Loucy (cell line): ENCODE results near the gene CLPSL1.

Experiments used
- H2AFZ ChIP-seq: fragments of 200-600 bp; sonication (generic); 2 replicates; pipeline ENCODE4 v1.6.0; 2016; ENCODE audit warnings: antibody characterized with exemption, mild to moderate bottlenecking, low read length, moderate library complexity
- H3F3A ChIP-seq: fragments of 200-600 bp; 2 replicates; pipeline ENCODE4 v1.6.0; 2016; ENCODE audit warnings: antibody characterized with exemption, low read depth, mild to moderate bottlenecking
- H3K27me3 ChIP-seq: fragments of 200-600 bp; sonication (generic); 2 replicates; pipeline ENCODE4 v1.6.1; 2014; ENCODE audit warnings: low read length, mild to moderate bottlenecking; ENCODE audit not compliant: insufficient read depth, poor library complexity, severe bottlenecking
- H3K36me3 ChIP-seq: fragments of 200-600 bp; sonication (generic); 2 replicates; pipeline ENCODE4 v1.6.1; 2016; ENCODE audit warnings: low read length; ENCODE audit not compliant: insufficient read depth
- H3K4me1 ChIP-seq: fragments of 200-600 bp; sonication (generic); 2 replicates; pipeline ENCODE4 v1.5.1; 2014; ENCODE audit warnings: low read length, mild to moderate bottlenecking; ENCODE audit not compliant: insufficient read depth, poor library complexity, severe bottlenecking
- H3K4me2 ChIP-seq: fragments of 200-600 bp; sonication (generic); 2 replicates; pipeline ENCODE4 v1.6.0; 2014; ENCODE audit warnings: antibody characterized with exemption, low read length, low read depth, mild to moderate bottlenecking; ENCODE audit not compliant: poor library complexity, severe bottlenecking
- H3K4me3 ChIP-seq: fragments of 200-600 bp; sonication (generic); 2 replicates; pipeline ENCODE4 v1.5.1; 2014; ENCODE audit warnings: low read length, mild to moderate bottlenecking, mixed read lengths; ENCODE audit not compliant: poor library complexity, severe bottlenecking
- H3K79me2 ChIP-seq: fragments of 200-600 bp; sonication (generic); 2 replicates; pipeline ENCODE4 v1.6.1; 2014; ENCODE audit warnings: low read length; ENCODE audit not compliant: insufficient read depth
- H3K9ac ChIP-seq: fragments of 200-600 bp; sonication (generic); 2 replicates; pipeline ENCODE4 v1.6.0; 2014; ENCODE audit warnings: mild to moderate bottlenecking, low read depth, low read length, moderate library complexity; ENCODE audit not compliant: poor library complexity, severe bottlenecking
- H3K9me2 ChIP-seq: fragments of 200-600 bp; sonication (generic); replicated peaks from 2 replicates; pipeline ENCODE4 v1.6.1; 2016; ENCODE audit warnings: low read depth, low read length, mixed read lengths
- H3K9me3 ChIP-seq: fragments of 200-600 bp; sonication (generic); 2 replicates; pipeline ENCODE4 v1.6.1; 2014; ENCODE audit warnings: mild to moderate bottlenecking, antibody characterized with exemption, low read length, low read depth; ENCODE audit not compliant: insufficient read depth
- H4K20me1 ChIP-seq: fragments of 200-600 bp; sonication (generic); 2 replicates; pipeline ENCODE4 v1.6.0; 2014; ENCODE audit warnings: antibody characterized with exemption, low read length, mild to moderate bottlenecking; ENCODE audit not compliant: insufficient read depth, poor library complexity, severe bottlenecking
- EZH2phosphoT487 ChIP-seq: fragments of 200-600 bp; IDR thresholded peaks from 2 replicates; pipeline ENCODE4 v1.6.1; 2018; ENCODE audit warnings: antibody characterized with exemption, mild to moderate bottlenecking, moderate library complexity, borderline replicate concordance
- TF ChIP-seq, protein P1 (sequence below): fragments of 200-600 bp; sonication (generic); conservative IDR thresholded peaks from 2 replicates; pipeline ENCODE4 v1.5.1; 2014; ENCODE audit warnings: mild to moderate bottlenecking, antibody characterized with exemption, low read length

Gene CLPSL1

DNA sequence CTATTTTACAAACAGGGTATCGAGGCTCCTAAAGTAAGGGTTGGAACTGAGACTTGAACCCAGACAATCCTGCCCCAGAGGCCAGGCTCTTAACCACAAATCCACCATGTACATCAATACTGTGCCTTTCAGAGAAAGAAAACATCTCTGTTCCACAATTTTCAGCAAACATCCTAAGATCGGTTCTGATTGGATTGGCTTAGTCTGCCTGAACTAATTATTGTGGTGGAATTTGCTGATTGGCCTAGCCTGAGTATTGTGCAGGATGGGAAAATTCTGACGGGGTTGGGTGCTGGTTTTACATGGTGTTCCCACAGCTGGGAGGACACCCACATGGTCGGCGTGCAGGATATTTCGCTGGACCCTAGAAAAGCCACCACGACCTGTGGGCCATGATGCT, at the start of gene CLPSL1:
Gene CLPSL1, plus strand, starts transcription at position 301 of the 400 bp plus-strand sequence. Its CDS starts 92 bp downstream, at position 393.
- Histone ChIP-seq H4K20me1 (no peaks in the 10 kb centered on the region), H3K36me3 (no peaks in the 10 kb centered on the region), H3F3A (no peaks in the 10 kb centered on the region), H3K27me3 (no peaks in the 10 kb centered on the region), H3K9ac (no peak within 1 kb of the TSS), H3K79me2 (no peaks in the 10 kb centered on the region), H3K4me3 (no peak within 1 kb of the TSS), H3K4me2 (no peak within 1 kb of the TSS), H3K4me1 (no peaks in the 10 kb centered on the region), H3K9me2 (no peaks in the 10 kb centered on the region), H2AFZ (no peak within 1 kb of the TSS), H3K9me3 (no peaks in the 10 kb centered on the region)
- no peak for TF ChIP-seq EZH2phosphoT487
- TF ChIP-seq, protein P1, sequence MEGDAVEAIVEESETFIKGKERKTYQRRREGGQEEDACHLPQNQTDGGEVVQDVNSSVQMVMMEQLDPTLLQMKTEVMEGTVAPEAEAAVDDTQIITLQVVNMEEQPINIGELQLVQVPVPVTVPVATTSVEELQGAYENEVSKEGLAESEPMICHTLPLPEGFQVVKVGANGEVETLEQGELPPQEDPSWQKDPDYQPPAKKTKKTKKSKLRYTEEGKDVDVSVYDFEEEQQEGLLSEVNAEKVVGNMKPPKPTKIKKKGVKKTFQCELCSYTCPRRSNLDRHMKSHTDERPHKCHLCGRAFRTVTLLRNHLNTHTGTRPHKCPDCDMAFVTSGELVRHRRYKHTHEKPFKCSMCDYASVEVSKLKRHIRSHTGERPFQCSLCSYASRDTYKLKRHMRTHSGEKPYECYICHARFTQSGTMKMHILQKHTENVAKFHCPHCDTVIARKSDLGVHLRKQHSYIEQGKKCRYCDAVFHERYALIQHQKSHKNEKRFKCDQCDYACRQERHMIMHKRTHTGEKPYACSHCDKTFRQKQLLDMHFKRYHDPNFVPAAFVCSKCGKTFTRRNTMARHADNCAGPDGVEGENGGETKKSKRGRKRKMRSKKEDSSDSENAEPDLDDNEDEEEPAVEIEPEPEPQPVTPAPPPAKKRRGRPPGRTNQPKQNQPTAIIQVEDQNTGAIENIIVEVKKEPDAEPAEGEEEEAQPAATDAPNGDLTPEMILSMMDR, result no peak

DNA sequence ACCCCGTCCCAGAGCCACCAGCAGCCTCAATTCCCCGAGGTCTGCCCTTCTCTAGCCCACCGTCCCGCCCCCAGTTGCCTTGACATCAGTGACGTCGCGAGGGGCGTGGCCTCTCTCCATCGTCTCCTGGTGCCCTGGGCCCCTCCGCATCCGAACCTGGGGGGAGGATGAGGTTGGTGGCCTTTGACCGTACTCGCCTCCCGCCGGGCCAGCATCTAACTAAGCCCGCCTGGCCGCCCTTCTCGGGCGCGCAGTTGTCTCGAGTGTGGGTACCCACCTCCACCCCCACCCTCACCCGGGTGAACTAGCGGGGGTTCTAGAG, 49.4 kb upstream of the CLPSL1 start:
- H3K27me3 ChIP-seq, result no peaks in the 10 kb centered on the region
- H3F3A ChIP-seq, result peaks cover 14% of the 10 kb centered on the region; the same call in 1 of the 2 replicates

DNA sequence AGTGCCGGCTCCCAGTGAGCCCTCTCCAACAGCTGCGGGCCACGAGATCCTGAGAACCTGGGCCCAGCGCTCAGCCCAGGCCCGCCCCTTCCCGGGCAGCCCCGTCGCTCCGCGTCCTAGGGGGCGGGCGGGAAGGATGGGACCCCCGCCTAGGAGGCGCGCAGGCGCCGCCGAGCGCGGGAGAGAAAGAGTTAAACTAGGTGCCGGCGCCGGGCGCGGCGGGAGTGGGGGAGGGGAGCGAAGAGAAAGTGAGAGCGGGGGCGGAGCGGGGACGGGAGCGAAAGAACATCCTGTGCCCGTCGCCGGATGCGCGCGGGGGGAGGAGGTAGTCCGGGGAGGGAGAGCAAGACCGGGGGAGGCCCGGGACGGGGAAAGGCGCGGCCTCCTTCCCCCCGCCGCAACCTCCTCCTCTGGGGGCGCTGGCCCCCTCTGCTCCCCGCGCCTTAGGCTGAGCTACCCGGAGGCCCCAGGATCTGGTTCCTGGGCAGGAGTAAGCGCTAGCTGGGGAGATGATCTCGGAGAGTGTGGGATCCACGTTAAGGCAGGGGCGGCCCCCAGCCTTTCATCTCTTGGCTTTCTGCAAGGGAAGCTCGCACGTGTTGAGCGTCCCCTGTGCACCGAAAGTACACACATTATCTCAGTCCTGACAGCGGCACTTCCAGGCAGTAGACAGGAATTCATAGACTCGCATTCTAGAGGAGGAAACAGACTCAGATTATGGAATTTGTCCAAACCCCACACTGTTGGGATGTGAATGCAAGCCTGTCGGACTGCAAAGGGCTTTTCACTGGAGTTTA, 48.9 kb upstream of the CLPSL1 start:
- H3K36me3 ChIP-seq, result no peaks in the 10 kb centered on the region
- H3K4me3 ChIP-seq, result peak overlapping the region; percentile 80
- peak overlapping the region; percentile 57 for H2AFZ ChIP-seq
- peak overlapping the region; percentile 80 for H3K4me2 ChIP-seq
- peaks cover 64% of the 10 kb centered on the region for H3K4me1 ChIP-seq
- no peaks in the 10 kb centered on the region for H3K27me3 ChIP-seq
- H3K9me2 ChIP-seq, result no peaks in the 10 kb centered on the region
- H3K9me3 ChIP-seq, result no peaks in the 10 kb centered on the region
- TF ChIP-seq, protein P1, result peak; percentile 17; the same call in 1 of the 2 replicates
- TF ChIP-seq EZH2phosphoT487, result no peak
- no peaks in the 10 kb centered on the region for H4K20me1 ChIP-seq
- peaks cover 17% of the 10 kb centered on the region; the same call in 1 of the 2 replicates for H3K79me2 ChIP-seq
- H3K9ac ChIP-seq, result peak overlapping the region; percentile 88
- peaks cover 14% of the 10 kb centered on the region; the same call in 1 of the 2 replicates for H3F3A ChIP-seq

More for the DNA sequence above, 49.4 kb upstream of the CLPSL1 start:
- peaks cover 69% of the 10 kb centered on the region for H3K4me1 ChIP-seq
- peak overlapping the region; percentile 80 for H3K4me3 ChIP-seq
- TF ChIP-seq, protein P1, result no peak
- no peak for TF ChIP-seq EZH2phosphoT487
- H4K20me1 ChIP-seq, result no peaks in the 10 kb centered on the region
- peak overlapping the region; percentile 57 for H2AFZ ChIP-seq
- peak overlapping the region; percentile 80 for H3K4me2 ChIP-seq
- H3K36me3 ChIP-seq, result no peaks in the 10 kb centered on the region
- peaks cover 20% of the 10 kb centered on the region; the same call in 1 of the 2 replicates for H3K79me2 ChIP-seq
- H3K9me3 ChIP-seq, result no peaks in the 10 kb centered on the region
- H3K9me2 ChIP-seq, result no peaks in the 10 kb centered on the region
- H3K9ac ChIP-seq, result peak overlapping the region; percentile 88
